GM19395 (cell line): ENCODE data around the gene SH3RF2.
A peak's percentile ranks its signal among the peaks of the same experiment; 100 is the strongest.

Source experiments
- ATAC-seq: cut with Tn5 transposase; IDR thresholded peaks from one replicate; pipeline ENCODE4 v1.9.1; 2021; ENCODE audit warnings: mild to moderate bottlenecking, moderate library complexity; ENCODE audit not compliant: unreplicated experiment

The SH3RF2 gene

DNA sequence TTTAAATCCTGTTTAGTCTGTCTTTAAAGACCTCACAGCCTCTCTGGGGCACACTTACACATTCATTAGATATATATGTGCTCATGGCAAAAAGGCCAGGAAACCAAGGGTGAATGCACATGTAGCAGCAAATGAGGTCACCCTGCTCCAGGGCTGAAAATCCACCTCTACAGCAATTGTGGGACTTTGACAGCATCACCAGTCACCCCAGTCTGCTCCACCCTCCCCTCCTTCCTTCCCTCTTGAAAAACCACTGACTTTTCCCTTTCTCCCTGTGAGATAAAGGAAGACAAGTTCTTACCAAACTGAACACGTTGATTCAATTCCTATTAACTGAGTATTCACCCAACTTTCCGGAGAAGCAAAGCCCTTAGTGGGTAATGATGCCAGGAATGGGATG, 15.2 kb upstream of the SH3RF2 start:
- ATAC-seq, result no peak

DNA sequence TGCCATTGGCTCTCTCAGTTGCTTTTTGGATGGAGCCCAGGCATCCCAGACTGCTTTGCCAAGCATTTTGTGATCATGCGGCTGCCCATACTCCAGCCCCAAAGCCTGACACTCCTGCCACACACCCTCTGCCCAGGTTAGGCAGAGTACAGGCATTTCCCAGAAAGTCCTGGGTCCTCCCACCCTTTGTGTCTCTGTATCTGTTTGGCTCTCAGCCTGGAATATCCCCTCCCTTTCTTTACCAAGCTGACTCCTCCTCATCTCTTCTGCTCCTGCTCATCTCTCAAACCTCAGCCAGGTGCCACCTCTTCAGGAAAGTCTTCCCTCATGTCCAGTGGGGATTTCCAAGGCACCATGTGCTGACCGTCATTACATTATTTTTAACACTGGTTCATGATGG, 14.3 kb upstream of the SH3RF2 start:
- ATAC-seq, result no peak

DNA sequence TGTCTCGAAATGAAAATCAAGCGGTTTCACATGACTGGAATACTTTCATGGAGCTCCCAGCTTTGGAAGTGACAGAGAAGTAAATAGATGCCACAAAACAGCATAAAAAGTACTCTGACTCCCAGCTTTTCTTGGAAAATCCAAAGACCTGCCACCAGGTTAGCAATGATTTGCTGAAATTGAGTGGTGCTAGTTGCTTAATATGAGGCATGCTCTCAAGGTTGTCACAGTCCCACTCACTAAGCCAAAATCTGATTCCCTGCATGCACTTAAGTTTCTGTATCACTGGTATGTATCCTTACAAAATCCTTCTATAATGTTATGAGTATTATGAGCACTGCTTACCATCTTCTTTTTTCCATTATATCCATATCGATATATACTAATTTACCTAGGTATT, 13.0 kb upstream of the SH3RF2 start:
- ATAC-seq, result no peak

DNA sequence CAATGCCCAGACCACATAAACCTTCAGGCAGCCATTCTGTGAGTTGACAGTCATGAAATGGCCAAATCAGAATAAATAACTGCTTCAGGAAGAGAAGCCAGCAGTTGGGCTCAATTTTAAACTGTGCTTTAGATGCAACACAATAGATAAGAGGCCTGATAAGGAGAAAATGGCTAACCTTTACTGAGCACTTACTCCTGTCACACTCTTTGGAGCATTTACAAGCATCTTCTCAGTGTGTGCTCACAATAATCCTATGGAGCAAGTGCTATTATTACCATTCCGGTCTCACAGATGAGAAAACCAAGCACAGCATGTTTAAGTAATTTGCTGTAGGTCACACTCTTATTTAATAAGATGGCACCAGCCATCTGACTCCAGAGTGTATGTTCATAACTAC, 11.5 kb upstream of the SH3RF2 start:
- ATAC-seq, result no peak

DNA sequence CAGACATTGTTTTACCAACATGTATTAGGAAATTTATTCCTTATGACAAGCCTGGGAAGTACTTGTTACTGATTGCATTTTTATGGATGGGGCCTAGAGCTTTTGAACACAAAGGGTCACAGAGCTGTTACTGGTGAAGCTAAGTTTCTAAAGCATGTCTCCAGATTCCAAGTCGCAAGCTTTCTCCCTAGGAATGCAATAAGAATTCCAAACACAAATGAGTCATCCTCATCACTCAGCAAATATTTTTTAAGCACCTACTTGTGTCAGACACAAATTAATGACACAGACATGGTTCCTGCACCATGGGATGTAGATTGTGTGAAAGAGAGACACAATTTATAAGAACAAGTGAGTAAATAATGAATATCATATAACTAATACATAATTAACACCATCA, 11.0 kb upstream of the SH3RF2 start:
- no peak for ATAC-seq

DNA sequence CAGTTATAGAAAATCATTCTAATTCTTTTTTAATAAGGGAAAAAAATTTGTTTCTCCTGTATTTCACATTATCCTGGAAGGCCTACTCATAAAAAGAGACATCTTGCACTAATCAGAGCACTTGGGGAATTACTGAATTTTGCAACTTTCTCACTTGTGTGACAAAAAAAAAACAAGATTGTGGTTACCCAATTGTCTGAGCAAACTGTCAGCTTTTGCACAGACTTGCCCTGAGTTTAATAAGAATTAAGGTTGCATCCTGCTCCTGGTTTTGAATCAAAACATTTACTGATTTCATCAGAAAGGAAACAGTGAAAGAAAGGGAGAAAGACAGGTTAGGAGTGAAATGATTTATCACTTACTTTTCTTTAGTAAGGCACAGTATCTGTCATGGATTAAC, 10.6 kb upstream of the SH3RF2 start:
- no peak for ATAC-seq

DNA sequence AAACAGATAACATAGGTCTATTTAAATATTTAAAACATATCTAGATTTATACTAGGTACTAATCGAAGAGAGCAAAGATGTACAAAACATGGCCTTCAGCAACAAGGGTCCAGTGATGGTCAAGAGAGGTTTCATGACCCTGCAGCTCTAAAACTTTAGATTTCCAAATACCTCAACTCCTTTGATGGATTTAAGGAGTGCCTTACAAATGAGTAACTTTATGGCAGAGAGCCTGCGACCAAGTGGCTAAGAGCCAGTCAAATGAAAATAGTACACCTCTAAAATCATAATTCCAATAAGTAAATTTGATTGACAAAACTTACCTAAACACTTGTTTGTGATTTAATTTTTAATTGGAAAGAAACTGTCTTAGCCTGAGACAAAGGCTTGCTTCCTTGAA, 4.7 kb upstream of the SH3RF2 start:
- no peak for ATAC-seq

DNA sequence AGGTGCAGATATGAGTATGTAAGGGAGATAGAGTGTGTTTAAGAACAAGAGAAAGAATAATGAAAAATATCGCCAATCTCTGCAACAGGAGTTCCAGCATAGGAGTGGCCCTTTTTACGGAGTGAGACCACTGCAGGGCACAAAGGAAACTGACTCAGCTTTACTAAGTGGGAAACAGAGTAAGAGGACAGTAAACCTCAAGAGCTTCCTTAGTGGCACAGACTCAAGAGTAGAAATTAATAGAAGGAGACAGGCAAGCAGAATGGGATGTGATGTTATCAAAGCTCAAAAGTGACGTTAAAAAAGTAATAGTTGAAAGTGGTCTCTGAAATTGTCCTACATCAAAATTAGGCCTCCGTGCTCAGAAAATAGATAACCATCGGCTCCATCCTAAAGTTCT, 2.1 kb upstream of the SH3RF2 start:
- no peak for ATAC-seq

DNA sequence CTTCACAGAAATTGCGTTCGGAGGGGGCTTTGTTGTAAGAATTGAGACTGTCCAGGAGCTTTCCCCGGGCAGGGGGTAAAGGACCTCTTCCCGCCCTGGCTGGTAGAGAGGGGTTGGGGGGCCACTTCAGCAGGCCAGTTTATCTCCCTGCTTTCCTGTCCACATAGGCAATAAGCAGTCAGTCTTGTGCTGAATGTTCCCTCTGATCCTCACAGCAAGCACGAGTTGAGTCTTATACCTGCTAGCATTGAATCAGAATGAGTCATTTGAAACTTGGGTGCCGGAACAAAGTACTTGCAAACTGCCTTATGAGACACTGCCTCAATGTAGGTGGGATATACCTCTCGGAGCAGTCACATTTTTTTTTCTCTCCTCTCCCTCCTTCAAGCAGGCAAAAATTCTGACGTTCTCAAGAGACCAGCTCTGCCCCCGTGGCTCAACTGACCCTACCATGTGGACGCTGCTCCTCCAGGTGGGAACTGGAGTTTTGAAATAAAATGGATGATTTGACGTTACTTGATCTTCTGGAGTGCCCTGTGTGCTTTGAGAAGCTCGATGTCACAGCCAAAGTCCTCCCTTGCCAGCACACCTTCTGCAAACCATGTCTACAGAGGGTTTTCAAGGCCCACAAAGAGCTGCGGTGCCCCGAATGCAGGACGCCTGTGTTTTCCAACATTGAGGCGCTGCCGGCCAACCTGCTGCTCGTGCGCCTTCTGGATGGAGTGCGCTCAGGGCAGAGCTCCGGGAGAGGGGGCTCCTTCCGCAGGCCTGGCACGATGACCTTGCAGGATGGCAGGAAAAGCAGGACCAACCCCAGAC, 1.3 kb downstream of the SH3RF2 start:
- ATAC-seq, result no peak

DNA sequence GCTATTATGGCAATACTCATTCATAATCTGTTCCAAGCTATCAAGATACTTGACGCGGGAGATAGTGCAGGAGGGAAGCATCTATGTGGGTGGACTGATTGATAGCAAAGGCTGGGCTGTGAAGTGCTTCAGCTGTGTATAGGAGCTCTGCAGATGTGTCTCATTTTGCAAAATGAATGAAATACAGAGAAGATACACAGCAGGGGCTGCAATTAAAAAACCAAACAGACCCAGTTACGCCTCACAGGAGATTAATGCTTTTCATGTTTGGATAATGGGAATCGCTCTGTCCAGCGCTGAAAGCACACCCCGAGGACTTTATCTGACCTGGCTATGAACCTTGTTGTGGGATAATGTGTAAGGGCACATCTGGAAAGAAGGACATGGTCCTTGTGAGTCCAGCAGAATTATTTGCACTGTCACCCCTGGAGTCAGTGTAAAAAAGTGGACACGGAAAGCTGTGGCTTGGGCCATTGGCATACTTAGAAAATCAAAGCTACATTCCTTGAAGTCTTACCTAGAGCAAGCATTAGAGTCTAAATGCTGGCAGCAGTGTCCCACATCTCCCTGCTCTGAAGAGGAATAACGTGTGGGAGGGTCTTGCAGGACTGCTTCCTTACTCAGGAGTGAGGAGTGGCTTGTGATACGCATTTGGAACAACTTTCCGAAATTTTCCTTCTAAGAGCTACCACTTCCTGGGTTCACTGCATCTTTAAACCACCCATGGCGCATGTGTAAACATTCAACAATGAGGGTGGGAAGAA, 2.6 kb downstream of the SH3RF2 start:
- ATAC-seq, result no peak

DNA sequence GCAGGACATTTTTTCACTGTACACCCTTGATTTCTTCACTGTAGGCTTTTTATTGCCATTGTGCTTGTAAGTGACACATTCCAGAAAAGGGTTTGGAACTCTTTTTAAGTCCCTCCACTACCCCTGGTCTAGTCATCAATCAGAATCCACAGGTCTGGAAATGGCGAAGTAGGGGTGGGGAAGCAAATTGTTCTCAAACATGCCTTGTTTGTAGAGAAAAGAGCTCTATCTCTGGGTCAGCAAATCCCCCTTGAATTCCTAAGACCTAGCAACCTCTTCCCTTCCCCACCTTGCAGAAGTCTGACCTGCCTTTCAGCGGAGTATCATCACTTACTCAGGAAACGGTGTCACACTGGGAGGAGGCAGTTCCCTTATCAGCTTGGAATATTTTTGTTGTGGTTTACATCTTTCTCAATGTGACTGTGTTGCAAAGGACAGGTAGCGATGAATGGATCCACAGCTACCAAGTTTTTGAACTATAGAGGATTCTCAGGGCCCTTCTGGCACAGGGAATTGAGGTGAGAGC, 3.2 kb downstream of the SH3RF2 start:
- no peak for ATAC-seq

DNA sequence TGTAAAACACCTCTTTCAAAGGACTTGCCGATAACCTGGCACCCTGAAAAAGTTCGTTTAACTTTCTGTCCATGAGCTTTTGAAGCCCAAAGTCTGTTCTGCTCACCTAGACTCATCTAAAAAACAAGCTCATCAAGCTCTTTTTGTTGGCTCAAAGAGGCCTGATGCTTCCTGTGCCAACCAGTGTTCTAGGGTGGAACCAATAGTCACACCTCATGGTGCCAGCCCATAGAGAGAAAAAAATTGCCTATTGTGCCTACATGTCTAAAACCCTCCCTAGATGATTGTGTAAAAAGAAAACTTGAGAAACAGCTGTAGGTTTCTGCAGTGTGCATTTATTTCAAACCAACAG, 4.7 kb downstream of the SH3RF2 start:
- ATAC-seq, result no peak

DNA sequence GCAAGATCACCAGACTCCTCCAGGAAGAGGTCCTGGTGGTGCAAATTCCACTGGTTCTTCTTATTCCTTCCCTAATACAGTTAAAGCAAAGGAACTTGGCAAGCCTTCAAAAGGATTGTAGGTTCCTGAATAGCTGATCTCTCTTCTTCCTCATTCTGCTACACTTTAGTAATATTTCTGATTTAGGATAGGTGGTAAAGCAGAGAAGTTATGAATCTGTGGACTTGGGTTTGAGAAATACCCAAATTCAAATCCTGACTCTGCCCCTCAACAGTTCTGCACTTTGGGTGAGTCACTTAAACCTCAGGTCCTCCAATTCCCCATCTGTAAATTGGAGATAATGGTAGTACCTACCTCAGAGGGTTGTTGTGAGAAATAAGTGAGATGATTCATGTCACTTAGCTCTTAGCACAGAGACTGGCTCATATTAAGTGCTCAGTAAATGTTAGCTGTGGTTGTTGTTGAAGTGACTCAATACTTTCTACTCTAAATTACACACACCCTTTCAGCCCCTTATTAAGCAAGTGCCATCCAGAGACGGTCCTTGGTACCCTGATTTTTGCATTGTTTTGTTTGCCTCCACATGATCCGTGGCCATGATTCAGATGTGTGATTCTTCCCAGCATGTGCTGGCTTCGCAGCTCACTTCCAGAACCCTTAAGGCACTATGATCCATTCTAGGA, 5.2 kb downstream of the SH3RF2 start:
- no peak for ATAC-seq

DNA sequence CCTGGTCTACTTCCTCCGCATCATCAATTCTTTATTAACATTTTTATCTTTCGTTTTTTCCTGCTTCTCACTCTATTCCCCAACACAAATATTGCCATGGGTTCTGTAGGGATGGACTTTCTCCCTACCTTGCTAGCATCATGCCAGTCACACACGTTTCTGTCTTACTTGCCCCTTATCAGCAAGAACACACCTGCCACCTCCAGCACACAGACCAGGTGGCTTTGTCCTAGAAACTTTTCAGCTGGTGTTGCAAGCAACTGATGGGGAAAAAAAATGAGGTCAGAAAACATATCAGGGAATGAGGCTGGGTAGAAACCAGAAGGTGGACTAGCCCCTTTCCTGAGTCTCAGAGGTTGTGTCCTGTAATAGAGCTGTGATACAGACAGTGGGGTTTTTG, 5.8 kb downstream of the SH3RF2 start:
- no peak for ATAC-seq

DNA sequence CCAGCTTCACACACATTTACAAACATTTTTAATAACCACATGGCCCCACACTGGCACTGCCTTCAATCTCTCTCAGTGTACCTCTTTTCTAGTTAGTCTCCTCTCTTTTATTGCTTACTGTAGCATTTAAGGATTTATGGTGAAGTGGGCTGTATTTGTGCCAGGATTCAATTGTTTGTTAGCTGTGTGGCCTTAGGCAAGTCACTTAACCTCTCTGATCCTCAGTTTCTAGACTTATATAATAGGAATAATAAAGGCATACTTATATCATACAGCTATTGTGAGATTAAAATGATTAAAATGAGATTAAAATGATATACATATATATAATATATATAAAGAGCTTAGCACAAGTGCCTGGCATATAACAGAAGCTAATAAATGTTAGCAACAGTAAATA, 6.4 kb downstream of the SH3RF2 start:
- no peak for ATAC-seq

DNA sequence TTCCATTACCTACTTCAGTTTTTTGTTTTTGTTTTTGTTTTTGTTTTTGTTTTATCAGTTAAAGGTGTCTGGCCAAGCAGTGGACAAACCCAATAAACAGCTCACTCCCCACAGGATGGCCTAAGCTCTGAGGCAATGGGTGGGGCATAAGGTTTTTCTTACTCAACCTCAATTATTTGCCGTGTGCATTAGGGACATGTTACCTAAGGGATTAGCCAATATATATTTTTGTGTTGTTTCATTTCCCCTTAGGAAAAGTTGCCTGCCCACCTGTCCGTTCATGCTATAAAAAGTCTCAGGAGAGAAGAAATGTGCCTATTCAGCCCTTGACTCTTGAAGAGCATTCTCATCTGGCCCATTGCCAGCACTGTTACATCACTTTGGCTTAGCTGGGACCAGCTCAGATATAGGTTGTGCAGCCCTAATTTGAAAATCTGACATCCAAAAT, 7.3 kb downstream of the SH3RF2 start:
- ATAC-seq, result no peak

DNA sequence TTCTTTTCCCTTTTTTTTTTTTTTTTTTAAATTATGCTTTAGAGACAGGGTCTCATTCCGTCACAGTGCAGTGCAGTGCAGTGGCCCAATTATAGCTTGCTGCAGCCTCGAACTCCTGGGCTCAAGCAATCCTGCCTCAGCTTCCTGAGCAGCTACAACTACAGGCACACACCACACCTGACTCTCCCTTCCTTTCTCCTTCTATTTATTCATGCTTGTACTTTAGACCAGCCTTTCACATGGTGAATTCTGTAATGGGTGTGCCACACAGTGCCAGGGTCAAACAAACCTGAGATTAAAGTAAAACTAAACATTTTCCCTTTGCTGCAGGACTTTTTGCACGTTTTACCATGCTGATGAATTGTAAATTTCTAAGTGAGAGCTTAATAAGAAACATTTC, 8.0 kb downstream of the SH3RF2 start:
- ATAC-seq, result no peak

DNA sequence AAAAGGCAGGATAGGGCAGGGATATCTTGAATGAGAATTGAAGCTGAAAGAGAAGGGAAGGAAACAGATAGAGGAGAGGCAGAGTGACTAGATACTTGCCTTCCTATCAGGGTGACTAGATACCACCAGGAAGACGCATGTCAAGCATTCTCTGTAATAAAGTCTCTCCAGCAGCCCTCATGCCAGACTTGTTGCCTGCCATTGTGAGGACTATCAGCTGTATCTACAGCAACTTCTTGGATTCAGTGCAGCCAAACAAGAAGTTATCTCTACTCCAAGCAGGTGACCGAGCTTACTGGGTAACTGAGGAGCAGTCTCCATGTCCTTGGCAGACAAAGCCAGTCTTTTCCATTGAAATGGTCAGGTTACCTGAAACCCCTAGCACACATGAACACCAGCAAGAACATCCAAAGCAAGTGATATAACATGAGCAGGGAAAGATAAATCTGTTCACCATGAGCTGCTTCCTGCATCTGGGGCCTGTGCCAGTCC, 9.3 kb downstream of the SH3RF2 start:
- ATAC-seq, result no peak

DNA sequence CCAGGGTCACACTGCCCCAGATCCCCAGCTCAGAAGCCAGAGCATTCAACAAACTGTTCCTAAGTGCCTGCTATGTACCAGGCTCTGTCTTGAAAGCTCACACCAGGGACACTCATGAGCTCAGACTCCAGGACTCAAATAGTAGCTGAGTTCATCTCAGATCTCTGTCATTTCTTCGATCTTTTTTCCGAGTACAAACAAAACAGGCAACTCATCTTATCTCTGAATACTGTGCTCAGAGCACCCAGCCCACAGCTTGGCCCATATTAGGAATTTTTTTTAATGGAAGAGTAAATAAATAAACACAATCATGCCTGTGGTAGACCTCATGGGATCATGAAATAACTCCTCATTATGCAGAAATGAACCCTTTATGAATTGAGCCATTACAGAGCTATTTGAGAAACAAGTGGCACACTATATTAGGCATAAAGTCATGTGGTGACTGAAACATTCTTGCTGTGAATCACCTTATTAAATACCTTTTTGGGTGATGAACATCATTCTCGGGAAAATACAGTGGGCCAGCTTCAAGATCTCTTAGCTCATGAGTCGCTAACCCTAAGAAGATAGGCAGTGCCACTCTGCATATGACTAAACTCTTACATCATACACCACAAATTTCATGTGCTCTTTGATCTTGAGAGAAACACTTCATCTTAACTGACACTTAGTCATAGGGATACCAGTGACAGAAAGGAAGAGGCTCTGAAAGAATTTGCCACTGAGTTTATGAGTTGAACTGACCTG, 9.9 kb downstream of the SH3RF2 start:
- ATAC-seq, result peak; percentile 89

DNA sequence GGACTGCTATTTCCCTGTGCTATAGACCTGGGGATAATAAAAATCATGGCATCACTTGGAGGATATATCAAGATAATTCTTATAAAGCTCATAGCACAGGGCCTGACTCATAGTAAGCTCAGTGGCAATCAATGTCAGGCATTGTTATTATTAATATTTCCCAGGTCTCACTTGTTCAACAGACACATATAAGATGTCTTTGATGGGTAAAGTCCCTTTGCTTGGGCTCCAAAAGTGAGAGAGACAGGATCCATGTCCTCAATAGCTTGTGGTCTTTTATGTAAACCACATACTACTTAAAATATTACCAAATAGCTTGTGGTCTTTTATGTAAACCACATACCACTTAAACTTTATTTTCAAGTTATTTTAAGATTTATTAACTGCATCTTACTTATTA, 11.2 kb downstream of the SH3RF2 start:
- ATAC-seq, result no peak

DNA sequence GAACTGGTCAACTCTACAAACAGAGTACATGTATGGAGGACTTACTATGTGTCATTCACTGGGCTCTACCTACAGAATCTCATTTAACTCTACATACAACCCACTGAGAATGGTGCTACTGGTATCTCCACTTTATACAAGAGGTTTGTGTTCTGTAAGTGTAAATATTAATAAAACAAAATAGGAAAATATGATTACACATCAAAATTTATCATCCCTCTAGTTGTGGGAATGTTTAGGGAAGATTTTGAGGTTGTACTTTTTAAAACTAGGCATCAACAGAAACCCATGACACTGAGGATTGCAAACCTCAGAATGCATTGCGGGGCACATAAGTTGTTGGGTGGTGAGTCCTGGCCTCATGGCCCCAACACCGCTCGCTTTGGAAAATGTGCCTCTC, 11.7 kb downstream of the SH3RF2 start:
- ATAC-seq, result no peak
